Activated CD4-positive, alpha-beta T cell treated with anti-CD3 and anti-CD28 coated beads, Interleukin-2, amount 50 U/mL, for 24 hours (primary cell): ENCODE data around the gene KRTAP4-12.
"Not testable (repeated sequence)": the region's sequence is repeated elsewhere in the genome, so short reads cannot be mapped to it uniquely, and the experiment has no call there.

Source experiments
- DNase-seq, 2 donors: peaks; one replicate each; pipeline ENCODE4 v3.0.0-alpha.2; 2020; ENCODE audit warnings: low read depth in 1 of 2, low spot score in 1 of 2

The KRTAP4-12 gene

DNA sequence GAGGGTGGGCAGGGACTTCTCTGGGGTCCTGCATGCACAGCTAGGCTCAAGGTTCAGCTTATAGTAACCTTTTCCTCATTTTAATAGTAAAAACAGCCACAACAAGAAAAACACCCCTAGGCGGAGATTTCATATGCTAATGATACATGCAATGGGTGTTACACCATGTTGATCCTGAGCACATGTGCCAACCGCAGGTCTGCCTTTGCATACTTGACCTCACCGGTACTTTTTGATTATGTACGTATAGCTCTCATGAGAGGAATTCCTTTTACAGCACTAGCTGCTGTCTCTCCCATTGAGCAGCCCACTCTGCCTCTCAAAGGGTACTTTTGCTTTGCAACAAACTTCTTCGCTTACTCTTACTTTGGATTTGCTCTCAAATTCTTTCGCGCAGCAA is 27.9 kb downstream of the KRTAP4-12 start:
- no peak for DNase-seq

DNA sequence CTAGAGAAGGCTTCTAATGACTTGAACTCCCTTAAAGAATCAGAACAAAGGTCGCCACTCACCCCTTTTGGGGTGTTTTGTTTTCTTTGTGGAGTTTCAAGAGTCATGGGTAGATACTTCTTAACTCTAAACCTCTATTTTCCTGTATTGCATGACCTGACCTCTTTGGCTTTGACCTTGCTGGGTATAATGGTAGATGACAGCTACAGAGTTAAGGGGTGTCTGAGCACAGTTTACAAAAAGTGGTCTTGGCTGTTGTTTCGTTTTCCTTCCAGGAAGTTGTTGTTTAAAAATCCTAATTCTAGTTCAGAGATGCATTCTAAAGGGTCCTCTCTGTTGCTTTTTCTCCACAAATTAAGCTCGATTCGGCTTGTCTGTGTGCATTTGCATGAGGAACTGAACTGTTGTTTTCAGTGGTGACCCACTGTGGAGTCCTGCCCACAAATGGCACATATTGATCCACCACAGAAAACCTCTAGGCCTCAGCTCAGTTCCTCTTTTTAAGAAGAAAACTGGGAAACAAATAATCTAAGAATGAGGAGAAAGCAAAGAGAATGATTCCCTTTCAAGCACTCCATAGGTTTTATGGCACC is 35.1 kb downstream of the KRTAP4-12 start:
- not testable (repeated sequence) for DNase-seq

DNA sequence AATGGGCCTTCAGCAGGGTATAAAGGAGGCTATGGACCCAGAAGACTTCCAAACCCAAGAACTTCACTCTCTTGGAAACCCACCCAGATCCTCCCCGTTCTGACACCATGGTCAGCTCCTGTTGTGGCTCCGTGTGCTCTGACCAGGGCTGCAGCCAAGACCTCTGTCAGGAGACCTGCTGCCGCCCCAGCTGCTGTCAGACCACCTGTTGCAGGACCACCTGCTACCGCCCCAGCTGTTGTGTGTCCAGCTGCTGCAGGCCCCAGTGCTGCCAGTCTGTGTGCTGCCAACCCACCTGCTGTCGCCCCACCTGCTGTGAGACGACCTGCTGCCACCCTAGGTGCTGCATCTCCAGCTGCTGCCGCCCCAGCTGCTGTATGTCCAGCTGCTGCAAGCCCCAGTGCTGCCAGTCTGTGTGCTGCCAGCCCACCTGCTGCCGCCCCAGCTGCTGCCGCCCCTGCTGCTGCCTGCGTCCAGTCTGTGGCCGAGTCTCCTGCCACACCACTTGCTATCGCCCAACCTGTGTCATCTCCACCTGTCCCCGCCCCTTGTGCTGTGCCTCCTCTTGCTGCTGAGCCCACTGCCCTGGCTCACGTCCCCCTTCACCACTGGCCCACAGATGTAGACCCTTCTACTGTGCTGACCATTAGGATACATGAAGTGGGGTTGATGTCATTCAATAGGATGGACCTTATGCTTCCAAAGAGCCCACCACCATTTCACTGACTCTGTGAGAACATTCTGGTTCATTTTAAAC is 39.7 kb downstream of the KRTAP4-12 start, which contains the start of gene KRTAP4-7:
Gene KRTAP4-7 (plus strand): TSS at position 51 of the 757 bp plus-strand sequence. CDS start 57 bp downstream, at position 108.
- not testable (repeated sequence) for DNase-seq

DNA sequence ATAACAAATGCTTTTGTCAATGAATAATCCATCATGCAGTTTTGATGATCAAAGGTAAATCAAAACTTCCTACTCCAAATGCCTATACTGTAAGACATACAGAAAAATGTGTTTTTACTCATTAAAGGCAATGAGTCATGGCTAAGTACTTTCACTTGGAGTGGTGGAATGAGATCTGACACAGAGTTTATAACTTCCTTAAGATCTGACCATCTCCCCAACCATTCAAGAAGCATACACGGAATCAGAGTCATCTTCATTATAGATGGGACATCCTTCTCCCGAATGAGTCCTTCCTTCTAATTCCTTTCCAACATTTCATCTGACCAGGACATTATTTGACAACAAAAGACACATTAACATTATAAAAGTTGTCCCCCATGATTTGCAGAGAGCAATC is 40.6 kb downstream of the KRTAP4-12 start:
- not testable (repeated sequence) for DNase-seq

DNA sequence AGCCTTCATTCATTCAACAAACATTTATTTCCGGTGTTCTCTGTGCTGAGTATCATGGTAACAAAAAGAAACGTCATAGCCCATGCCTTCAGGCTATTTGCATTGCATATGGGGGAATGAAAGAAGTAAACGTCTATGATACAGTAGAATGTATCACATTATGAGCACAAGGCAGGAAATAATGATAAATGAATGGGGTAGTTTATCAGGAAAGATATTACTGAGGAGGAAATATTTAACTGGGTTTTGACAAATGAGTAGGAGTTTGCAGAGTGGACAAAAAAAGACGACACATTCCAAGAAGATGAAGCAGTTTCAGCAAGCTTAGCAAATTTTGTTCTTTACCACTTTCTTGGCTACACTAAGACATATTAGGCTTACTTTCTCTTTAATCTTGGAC is 41.4 kb downstream of the KRTAP4-12 start:
- DNase-seq: no peak

DNA sequence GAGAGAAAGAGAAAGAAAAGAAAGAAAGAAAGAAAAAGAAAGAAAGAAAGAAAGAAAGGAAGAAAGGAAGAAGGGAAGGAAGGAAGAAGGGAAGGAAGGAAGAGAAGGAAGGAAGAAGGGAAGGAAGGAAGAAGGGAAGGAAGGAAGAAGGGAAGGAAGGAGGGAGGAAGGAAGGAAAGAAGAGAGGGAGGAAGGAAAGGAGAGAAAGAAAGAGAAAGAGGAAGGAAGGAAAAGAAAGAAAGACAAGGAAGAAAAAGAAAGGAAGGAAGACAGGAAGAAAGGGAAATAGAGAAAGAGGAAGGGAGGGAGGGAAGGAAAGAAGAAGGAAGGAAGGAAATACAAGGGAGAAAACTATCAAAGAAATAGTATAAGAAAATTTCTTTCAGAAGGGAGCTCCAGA is 47.2 kb downstream of the KRTAP4-12 start:
- DNase-seq: no peak

DNA sequence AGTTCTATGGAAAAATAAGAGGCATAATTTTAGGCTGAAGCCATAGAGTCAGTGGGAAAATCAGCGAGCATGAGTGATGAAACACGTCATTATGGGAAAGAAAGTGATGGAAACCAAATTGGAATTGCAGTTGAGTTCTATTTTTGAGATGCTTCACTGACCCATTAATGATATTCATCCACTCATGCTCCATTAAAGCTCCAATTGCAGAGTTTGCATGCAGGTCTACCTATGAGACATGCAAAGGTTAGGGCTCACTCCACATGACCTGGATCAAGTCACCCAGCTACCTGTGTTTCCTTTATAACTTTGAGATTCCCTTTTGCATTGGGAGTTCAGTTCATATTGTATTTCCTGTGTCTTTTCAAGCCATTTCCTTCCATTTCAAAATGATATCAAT is 50.3 kb downstream of the KRTAP4-12 start:
- DNase-seq: no peak
